ENCODE measurements around the gene PELI1.

GRCh38 chr2:64128943-64129391 is 15.3 kb downstream of the PELI1 start:
- TF ChIP-seq POLR2A (IDR thresholded peaks at IDR 0.05) (no peak), EP300 (IDR thresholded peaks at IDR 0.05) (no peak), CTCF (IDR thresholded peaks at IDR 0.05) (no peak)
